Gastrocnemius medialis (tissue), 4 donors: Measurements from ENCODE around the gene KCNC1. TPM values are rescaled to one million over a fixed set of nuclear protein-coding genes. Genes with fewer than 3 reads are reported as not detected.

Source experiments
- ATAC-seq, 2 donors: fragments of 150-250 bp; one replicate each; pipeline ENCODE4 v1.9.1; 2016
- DNase-seq, 2 donors: peaks; one replicate each; pipeline ENCODE4 v3.0.0-alpha.2; 2019
- H3K27ac ChIP-seq, 4 donors: fragments of 200-600 bp; sonication (generic); 1 replicate in 1 of 4; 2 replicates in 3 of 4; pipeline ENCODE4 v1.5.1; 2016 to 2018; ENCODE audit warnings: mild to moderate bottlenecking in 2 of 4, moderate library complexity in 1 of 4
- H3K27me3 ChIP-seq, 3 donors: fragments of 200-600 bp; sonication (generic) in 2 of 3; 1 replicate in 1 of 3; 2 replicates in 2 of 3; pipeline versions ENCODE4 v1.5.1 to v1.6.0; 2016 to 2019; ENCODE audit warnings: mild to moderate bottlenecking in 1 of 3, moderate library complexity in 1 of 3
- H3K36me3 ChIP-seq, 2 donors: fragments of 200-600 bp; sonication (generic) in 1 of 2; one replicate each; pipeline ENCODE4 v1.5.1; 2017 to 2018
- H3K4me1 ChIP-seq, 2 donors: fragments of 200-600 bp; sonication (generic) in 1 of 2; one replicate each; pipeline ENCODE4 v1.5.1; 2016 to 2017; ENCODE audit warnings: mild to moderate bottlenecking in 2 of 2
- H3K4me3 ChIP-seq, 4 donors: fragments of 200-600 bp; sonication (generic) in 3 of 4; 1 replicate in 1 of 4; 2 replicates in 3 of 4; pipeline ENCODE4 v1.5.1; 2016 to 2019; ENCODE audit warnings: mild to moderate bottlenecking in 2 of 4
- H3K9me3 ChIP-seq, 3 donors: fragments of 200-600 bp; sonication (generic) in 2 of 3; 1 replicate in 1 of 3; 2 replicates in 2 of 3; pipeline ENCODE4 v1.5.1; 2016 to 2019
- POLR2A ChIP-seq, 2 donors: fragments of 450-650 bp; IDR thresholded peaks; one replicate each; pipeline ENCODE4 v1.6.1; 2017; ENCODE audit warnings: antibody characterized with exemption in 2 of 2, mild to moderate bottlenecking in 2 of 2, moderate library complexity in 2 of 2
- in situ Hi-C, 4 donors: fragments of 200-750 bp; cut with MboI; loops; one replicate each; pipeline versions ENCODE4 v1.15.0 to v1.8.0; 2017; ENCODE audit warnings: low sequenced_read_pairs in 4 of 4
- intact Hi-C: fragments of 100-400 bp; cut with DNase I; formaldehyde crosslinking; loops from one replicate; pipeline ENCODE4 v1.15.1; 2023; ENCODE audit warnings: low total_unique reads
- total RNA-seq, 4 donors: library from RNA; depleted of rRNA; stranded (reverse); fragments of >200 nt; gene quantifications; one replicate each; pipeline versions ENCODE4 v1.1.0 to v1.2.3, GENCODE V29; 2016
- TF ChIP-seq, protein P1 (sequence below), 5 experiments: fragments of 450-650 bp in 3 of 5; fragments of 200-600 bp in 2 of 5; sonication (generic) in 2 of 5; IDR thresholded peaks in 4 of 5; conservative IDR thresholded peaks in 1 of 5; 1 replicate in 4 of 5; 2 replicates in 1 of 5; pipeline ENCODE4 v1.5.1; 2016 to 2019; ENCODE audit warnings: antibody characterized with exemption in 5 of 5, mild to moderate bottlenecking in 3 of 5, moderate library complexity in 3 of 5

The KCNC1 gene
- total RNA-seq, 4 donors from 2014 or later, result 0.03 to 0.53 (median 0.15) TPM

DNA sequence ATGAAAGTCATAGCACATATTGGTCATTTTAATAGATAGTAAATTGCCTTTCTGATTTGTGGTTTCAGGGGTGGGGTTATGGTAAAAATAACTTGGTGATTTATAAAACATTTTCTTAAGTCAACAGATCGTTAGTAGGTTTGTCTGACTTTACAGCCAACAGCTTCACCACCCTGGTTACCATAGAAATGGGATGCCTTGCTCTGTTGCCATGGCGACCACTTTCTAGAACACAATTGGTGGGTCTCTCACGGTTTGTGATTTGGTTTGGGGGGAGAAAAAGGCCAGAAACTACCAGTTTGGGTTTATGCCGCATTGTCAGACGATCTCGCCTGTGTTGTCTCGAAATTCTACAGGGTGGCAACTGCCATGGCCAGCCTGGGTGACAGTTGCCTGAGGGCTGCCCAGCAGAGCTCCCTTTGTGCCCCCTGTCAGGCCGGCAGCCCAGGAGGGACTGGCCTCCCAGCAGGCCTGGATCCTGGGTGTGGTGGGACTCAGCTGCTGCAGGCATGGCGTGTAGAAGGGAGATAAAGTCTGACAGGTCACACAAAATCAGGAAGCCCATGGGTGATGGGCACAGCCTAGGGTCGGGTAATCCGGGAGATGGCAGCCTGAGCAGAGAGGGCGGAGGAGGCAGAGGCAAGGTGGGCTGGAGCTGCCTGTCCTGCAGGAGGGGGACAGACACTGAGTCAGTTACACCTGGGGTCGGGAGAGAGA is 30.9 kb downstream of the KCNC1 start:
- no peaks in the 10 kb centered on the region for H3K4me1 ChIP-seq
- H3K4me3 ChIP-seq, result no peak overlapping the region
- no peak for DNase-seq
- no peak for ATAC-seq
- no peaks in the 10 kb centered on the region for H3K36me3 ChIP-seq
- no peaks in the 10 kb centered on the region for H3K27me3 ChIP-seq
- in situ Hi-C loops, result loop anchor here in 1 of 4 donors (10.0 kb wide), 1 partner anchor 209 kb away; no protein-coding TSS in a partner anchor
- intact Hi-C loops, result no loop called here
- H3K27ac ChIP-seq, result no peak overlapping the region
- TF ChIP-seq, protein P1, sequence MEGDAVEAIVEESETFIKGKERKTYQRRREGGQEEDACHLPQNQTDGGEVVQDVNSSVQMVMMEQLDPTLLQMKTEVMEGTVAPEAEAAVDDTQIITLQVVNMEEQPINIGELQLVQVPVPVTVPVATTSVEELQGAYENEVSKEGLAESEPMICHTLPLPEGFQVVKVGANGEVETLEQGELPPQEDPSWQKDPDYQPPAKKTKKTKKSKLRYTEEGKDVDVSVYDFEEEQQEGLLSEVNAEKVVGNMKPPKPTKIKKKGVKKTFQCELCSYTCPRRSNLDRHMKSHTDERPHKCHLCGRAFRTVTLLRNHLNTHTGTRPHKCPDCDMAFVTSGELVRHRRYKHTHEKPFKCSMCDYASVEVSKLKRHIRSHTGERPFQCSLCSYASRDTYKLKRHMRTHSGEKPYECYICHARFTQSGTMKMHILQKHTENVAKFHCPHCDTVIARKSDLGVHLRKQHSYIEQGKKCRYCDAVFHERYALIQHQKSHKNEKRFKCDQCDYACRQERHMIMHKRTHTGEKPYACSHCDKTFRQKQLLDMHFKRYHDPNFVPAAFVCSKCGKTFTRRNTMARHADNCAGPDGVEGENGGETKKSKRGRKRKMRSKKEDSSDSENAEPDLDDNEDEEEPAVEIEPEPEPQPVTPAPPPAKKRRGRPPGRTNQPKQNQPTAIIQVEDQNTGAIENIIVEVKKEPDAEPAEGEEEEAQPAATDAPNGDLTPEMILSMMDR (IDR thresholded peaks at IDR 0.05 in 4 of 5, conservative IDR thresholded peaks at IDR 0.05 in 1 of 5), result no peak
- TF ChIP-seq POLR2A (IDR thresholded peaks at IDR 0.05), result no peak
- no peaks in the 10 kb centered on the region for H3K9me3 ChIP-seq

- no peak for ATAC-seq
Observed at GRCh38 chr11:17766073-17766359, 31.4 kb downstream of the KCNC1 start.

GRCh38 chr11:17766590-17766989 is 32.0 kb downstream of the KCNC1 start:
- in situ Hi-C loops, result loop anchor here in 1 of 4 donors (10.0 kb wide), 1 partner anchor 208 kb away; no protein-coding TSS in a partner anchor
- no peaks in the 10 kb centered on the region for H3K36me3 ChIP-seq
- no peak overlapping the region for H3K4me3 ChIP-seq
- no peaks in the 10 kb centered on the region for H3K27me3 ChIP-seq
- no peak for TF ChIP-seq POLR2A (IDR thresholded peaks at IDR 0.05)
- TF ChIP-seq, protein P1 (IDR thresholded peaks at IDR 0.05 in 4 of 5, conservative IDR thresholded peaks at IDR 0.05 in 1 of 5), result no peak
- no peak overlapping the region for H3K27ac ChIP-seq
- H3K4me1 ChIP-seq, result no peaks in the 10 kb centered on the region
- DNase-seq, result no peak
- intact Hi-C loops, result no loop called here
- ATAC-seq, result no peak
- no peaks in the 10 kb centered on the region for H3K9me3 ChIP-seq

More at GRCh38 chr11:17766073-17766359, 31.4 kb downstream of the KCNC1 start:
- intact Hi-C loops (no loop called here), in situ Hi-C loops (loop anchor here in 1 of 4 donors (10.0 kb wide), 1 partner anchor 209 kb away; no protein-coding TSS in a partner anchor)
- Histone ChIP-seq H3K4me1 (no peaks in the 10 kb centered on the region), H3K9me3 (no peaks in the 10 kb centered on the region), H3K36me3 (no peaks in the 10 kb centered on the region), H3K27me3 (no peaks in the 10 kb centered on the region), H3K27ac (no peak overlapping the region), H3K4me3 (no peak overlapping the region)
- no peak for DNase-seq
- no peak for TF ChIP-seq POLR2A (IDR thresholded peaks at IDR 0.05)
- TF ChIP-seq, protein P1 (IDR thresholded peaks at IDR 0.05 in 4 of 5, conservative IDR thresholded peaks at IDR 0.05 in 1 of 5), result no peak

DNA sequence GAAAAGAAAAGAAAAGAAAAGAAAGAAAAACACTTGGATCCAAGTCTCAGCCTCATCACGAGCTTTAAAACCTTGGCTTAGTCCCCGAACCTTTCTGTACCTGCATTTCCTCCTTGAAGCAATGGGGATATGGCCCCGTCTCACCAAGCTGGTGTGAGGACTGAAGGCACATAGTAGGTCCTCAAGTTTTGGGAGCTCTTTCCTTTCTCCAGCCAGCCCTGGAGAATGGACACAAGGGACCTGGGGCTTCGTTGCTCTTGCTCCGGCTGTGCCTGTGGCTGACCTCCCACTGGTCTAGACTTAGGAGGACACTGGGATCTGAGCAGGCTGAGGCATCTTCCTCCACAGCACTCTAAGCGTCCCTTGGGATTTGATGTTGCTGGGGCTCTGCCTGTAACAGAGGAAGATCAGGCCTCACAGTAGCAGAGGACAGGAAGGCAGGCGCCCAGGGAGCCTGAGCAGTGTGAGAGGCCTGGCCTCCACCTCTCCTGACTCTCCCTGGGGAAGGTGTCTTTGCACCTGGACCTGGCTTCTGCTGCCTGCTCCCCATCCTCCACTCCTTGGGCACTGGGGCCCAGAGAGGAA is 32.8 kb downstream of the KCNC1 start:
- Histone ChIP-seq H3K36me3 (no peaks in the 10 kb centered on the region), H3K27me3 (no peaks in the 10 kb centered on the region), H3K4me3 (no peak overlapping the region), H3K27ac (no peak overlapping the region), H3K9me3 (no peaks in the 10 kb centered on the region), H3K4me1 (no peaks in the 10 kb centered on the region)
- TF ChIP-seq POLR2A (IDR thresholded peaks at IDR 0.05), result no peak
- TF ChIP-seq, protein P1 (IDR thresholded peaks at IDR 0.05 in 4 of 5, conservative IDR thresholded peaks at IDR 0.05 in 1 of 5), result no peak
- ATAC-seq (no peak), DNase-seq (no peak)
- intact Hi-C loops (no loop called here), in situ Hi-C loops (loop anchor here in 1 of 4 donors (10.0 kb wide), 1 partner anchor 207 kb away; no protein-coding TSS in a partner anchor)
